Measurements from ENCODE around the gene CDV3.

CDV3 gene

DNA sequence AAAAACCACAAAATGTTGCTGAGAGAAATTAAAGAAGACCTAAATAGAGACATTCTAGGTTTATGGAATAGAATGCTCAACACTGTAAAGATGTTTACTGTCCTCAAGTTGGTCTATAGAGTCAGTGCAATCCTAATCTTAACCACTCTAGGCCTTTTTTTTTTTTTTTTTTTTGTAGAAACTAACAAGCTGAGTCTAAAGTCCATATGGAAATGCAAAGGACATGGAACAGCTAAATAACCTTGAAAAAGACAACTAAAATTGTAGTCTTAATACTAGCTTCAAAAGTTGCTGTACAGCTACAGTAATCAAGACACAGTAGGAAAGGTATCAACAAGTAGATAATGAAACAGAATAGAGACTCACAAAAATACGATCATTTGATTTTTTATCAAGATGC, 32.9 kb downstream of the CDV3 start:
- DNase-seq (ENCODE audit: low read depth in 2 of 2), result no peak

DNA sequence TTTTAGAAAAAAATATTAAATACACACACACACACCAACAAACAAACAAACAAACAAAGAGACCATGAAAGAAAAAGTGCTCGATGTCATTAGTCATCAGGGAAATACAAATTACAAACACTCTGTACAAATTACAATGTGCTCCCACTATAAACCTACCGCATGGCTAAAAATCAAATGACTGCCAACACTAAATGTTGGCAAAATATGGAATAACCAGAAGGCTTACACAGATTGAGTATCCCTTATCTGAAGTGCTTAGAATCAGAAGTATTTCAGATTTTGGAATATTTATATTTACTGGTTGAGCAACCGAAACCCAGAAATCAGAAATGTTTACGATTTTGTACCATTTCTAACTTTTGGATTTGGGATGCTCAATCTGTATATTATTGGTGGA, 33.4 kb downstream of the CDV3 start:
- DNase-seq (ENCODE audit: low read depth in 2 of 2), result no peak

DNA sequence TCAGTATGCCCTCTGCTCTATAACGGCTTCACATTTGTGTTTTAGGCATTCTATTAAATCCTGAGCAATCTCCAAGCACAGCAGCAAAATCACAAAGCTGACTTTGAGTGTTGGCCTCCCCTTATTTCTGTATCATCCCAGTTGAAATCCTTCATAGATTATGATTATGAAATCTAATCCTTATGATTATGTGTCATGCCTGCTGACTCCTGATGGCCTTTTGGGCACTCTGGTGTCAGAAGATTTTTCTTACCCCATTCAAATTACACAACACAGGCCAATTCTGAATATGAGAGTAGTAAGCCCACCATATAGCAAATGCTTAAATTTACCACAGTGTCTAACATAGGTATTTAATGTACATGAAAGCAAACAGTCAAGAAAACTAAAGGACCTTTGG, 34.3 kb downstream of the CDV3 start:
- no peak for DNase-seq (ENCODE audit: low read depth in 2 of 2)

DNA sequence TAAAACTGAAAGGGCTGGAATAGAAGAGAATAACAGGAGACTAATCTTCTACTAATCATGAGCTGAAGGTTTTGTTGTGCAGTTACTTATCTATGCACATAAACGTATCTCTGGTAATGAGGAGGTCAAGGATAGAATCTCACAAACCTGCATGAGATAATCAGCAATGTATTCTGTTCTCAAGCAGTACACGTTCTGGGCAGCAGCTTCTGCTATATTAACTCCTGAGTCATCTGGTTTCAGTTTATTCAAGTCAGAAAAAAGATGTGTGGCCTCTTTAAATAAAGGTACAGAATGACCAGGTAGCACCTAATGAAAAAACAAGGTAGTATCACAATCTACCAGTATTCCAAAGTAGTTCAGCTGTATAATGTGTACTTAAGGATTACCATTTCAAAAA, 34.9 kb downstream of the CDV3 start:
- DNase-seq (ENCODE audit: low read depth in 2 of 2), result no peak

DNA sequence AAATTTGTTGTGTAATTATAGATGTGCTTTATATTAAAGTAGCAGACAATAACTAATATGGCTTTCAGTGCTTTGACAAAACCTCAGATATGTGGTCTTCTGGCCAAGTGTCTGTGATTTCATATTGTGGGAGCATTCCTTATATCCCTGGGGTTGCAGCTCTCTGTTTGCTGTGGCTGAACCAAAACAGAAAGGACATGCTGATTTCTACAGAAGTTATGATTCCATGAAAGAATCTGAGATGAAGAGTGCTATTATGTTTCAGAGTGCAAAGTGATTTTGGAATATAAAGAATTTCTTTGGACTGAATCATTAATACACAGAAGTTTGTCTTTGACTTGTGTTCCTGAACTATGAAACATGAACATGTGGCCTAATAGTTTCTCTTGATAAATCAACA, 36.5 kb downstream of the CDV3 start:
- no peak for DNase-seq (ENCODE audit: low read depth in 2 of 2)

DNA sequence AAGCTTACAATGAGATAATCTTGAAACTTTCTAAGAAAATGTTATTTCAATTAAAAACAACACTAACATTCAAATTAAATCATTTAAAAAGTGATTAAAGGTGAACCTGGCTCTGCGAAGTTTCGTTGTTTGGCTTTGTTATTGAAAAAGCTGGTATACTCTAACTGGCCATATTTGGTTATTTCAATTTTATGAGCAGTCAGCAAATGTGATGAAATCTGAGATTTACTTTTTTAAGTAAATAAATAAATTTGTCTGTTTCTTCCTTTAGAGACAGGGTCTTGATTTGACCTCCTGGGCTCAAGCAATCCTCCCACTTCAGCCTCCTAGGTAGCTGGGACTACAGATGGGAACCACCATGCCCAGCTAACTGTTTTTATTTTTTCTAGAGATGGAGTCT, 38.0 kb downstream of the CDV3 start:
- DNase-seq (ENCODE audit: low read depth in 2 of 2), result no peak

DNA sequence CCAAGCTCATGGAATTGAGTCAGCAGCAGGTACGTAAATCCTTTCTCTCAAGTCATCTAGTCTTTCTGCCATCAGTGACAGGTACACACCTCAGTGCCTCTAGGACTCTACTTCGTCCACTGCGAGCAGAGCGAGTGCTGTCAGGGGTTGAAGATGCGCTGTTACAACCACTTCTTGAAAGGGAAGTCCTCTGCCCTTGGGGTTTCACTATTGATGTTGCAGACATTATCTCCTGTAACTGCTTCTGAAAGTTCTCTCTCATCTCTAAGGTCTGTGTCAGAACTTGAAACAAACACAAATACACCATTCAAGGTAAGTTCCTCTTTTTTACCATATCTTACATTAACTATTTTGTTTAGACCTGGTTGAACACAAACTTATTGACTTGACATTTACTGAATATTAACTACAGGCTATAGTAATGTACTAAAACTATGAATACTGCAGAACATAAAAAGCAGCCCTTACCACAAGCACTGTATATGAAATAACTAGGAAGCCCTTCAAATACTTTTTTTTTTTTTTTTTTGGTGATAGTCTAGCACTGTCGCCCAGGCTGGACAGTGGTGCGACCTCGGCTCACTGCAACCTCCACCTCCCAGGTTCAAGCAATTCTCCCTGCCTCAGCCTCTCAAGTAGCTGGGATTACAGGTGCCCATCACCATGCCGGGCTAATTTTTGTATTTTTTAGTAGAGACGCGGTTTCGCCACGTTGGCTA, 46.7 kb downstream of the CDV3 start:
- no peak for DNase-seq (ENCODE audit: low read depth in 2 of 2)

DNA sequence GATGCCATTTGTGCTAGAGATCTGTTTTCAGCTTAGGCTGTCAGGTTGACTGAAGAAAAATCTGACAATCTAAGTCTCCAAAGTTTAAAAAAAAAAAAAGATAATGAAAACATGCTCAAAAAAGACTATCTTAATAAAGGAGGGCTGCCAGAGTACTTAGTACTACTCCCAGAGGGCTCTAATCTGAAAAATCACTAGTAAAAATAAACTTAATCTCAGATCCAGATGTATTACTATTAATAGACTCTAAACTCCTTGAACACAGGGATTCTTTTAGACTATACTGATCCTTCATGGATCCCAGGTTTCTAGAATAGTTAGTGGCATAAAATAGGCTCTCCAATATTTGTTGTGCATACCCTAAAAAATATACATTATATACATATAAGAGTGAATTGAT, 54.3 kb downstream of the CDV3 start:
- no peak for DNase-seq (ENCODE audit: low read depth in 2 of 2)

DNA sequence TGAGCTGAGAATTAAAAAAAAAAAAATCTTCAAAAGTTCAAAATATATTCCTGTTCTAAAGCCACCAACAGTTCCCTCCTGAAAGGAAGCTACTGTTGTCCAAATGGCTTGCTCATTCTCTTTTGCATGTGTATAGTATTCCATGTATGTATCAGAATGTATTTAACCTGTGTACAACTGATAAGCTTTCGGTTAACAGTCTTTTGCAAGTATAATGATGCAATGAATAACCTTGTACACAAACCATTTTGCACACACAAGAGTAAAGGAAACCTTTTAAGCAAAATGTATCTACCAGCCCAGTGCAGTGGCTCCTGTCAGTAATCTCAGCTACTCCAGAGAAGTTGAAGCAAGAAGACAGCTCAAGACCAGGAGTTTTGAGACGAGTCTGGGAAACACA, 55.7 kb downstream of the CDV3 start:
- no peak for DNase-seq (ENCODE audit: low read depth in 2 of 2)

DNA sequence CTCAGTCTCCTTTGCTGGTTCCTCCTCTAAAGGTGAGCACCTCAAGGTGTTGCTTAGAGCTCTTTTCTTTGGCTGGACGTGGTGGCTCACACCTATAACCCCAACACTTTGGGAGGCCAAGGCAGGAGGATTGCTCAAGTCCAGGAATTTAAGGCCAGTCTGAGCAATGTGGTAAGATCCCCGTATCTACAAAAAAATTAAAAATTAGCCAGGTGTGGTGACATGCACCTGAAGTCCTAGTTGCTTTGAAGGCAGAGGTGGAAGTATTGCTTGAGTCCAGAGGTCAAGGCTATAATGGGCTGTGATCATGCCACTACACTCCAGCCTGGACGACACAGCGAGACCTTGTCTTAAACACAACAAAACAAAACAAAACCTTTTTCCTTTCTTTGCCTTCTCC, 60.0 kb downstream of the CDV3 start:
- no peak for DNase-seq (ENCODE audit: low read depth in 2 of 2)
